PC-9 (cell line): ENCODE results near the gene COL23A1. TPM values are rescaled to one million over a fixed set of nuclear protein-coding genes. Genes with fewer than 3 reads are reported as not detected.

Experiments
- BruUV-seq: library from RNA; stranded (reverse); fragments of 400-500 nt; replicated peaks from 2 replicates; lab custom pipeline; 2021; lab: Mats Ljungman, UMichigan
- CTCF ChIA-PET: fragments of 300-600 bp; sonication (Branson Sonifier 250); formaldehyde crosslinking; loops from one replicate; lab custom pipeline; 2022; ENCODE audit warnings: antibody characterized with exemption; lab: Charles Lee
- POLR2A ChIA-PET: fragments of 300-600 bp; sonication (Branson Sonifier 250); formaldehyde crosslinking; loops from one replicate; lab custom pipeline; 2022; ENCODE audit warnings: antibody characterized with exemption; ENCODE audit not compliant: unreplicated experiment; lab: Charles Lee
- DNase-seq, 2 experiments: peaks; one replicate each; pipeline versions ENCODE4 v3.0.0 to v3.0.0-alpha.2; 2015 to 2022; ENCODE audit warnings: mixed read lengths in 1 of 2
- H2AFZ ChIP-seq: fragments of 200-600 bp; sonication (generic); 2 replicates; pipeline ENCODE4 v1.8.1; 2017; ENCODE audit warnings: antibody characterized with exemption
- H3F3A ChIP-seq: fragments of 200-600 bp; sonication (generic); 2 replicates; pipeline ENCODE4 v1.8.1; 2017; ENCODE audit warnings: antibody characterized with exemption, mild to moderate bottlenecking, low read depth; ENCODE audit not compliant: insufficient read depth
- H3K27ac ChIP-seq: fragments of 200-600 bp; sonication (generic); 2 replicates; pipeline ENCODE4 v1.6.1; 2016; ENCODE audit warnings: mixed run types
- H3K27me3 ChIP-seq: fragments of 200-600 bp; sonication (generic); 2 replicates; pipeline ENCODE4 v1.6.1; 2016; ENCODE audit warnings: low read depth, mixed run types; ENCODE audit not compliant: insufficient read depth
- H3K36me3 ChIP-seq: fragments of 200-600 bp; sonication (generic); 2 replicates; pipeline ENCODE4 v1.6.1; 2016; ENCODE audit warnings: low read depth, mixed run types
- H3K4me1 ChIP-seq: fragments of 200-600 bp; sonication (generic); replicated peaks from 2 replicates; pipeline ENCODE4 v1.6.1; 2016; ENCODE audit warnings: mixed run types; ENCODE audit not compliant: insufficient read depth
- H3K4me2 ChIP-seq: fragments of 200-600 bp; sonication (generic); 2 replicates; pipeline ENCODE4 v1.6.1; 2017; ENCODE audit warnings: mixed run types
- H3K4me3 ChIP-seq: fragments of 200-600 bp; sonication (generic); 2 replicates; pipeline ENCODE4 v1.6.1; 2016; ENCODE audit warnings: mixed run types
- H3K79me2 ChIP-seq: fragments of 200-600 bp; sonication (generic); 2 replicates; pipeline ENCODE4 v1.6.1; 2017; ENCODE audit warnings: low read depth, mixed run types
- H3K9me2 ChIP-seq: fragments of 200-600 bp; sonication (generic); 2 replicates; pipeline ENCODE4 v1.8.1; 2017; ENCODE audit warnings: mild to moderate bottlenecking; ENCODE audit not compliant: insufficient read depth
- H3K9me3 ChIP-seq: fragments of 200-600 bp; sonication (generic); 2 replicates; pipeline ENCODE4 v1.8.1; 2016; ENCODE audit warnings: low read depth; ENCODE audit not compliant: insufficient read depth
- H4K20me1 ChIP-seq: fragments of 200-600 bp; sonication (generic); 2 replicates; pipeline ENCODE4 v1.8.1; 2017; ENCODE audit not compliant: insufficient read depth
- EZH2 ChIP-seq: fragments of 200-600 bp; sonication (generic); IDR thresholded peaks from 2 replicates; pipeline ENCODE4 v1.8.0; 2017; ENCODE audit warnings: antibody characterized with exemption, low read depth
- intact Hi-C: fragments of 100-400 bp; cut with micrococcal nuclease; formaldehyde crosslinking; loops from one replicate; pipeline ENCODE4 v1.10.0; 2022; ENCODE audit not compliant: unreplicated experiment
- total RNA-seq: library from RNA; stranded (reverse); gene quantifications from 2 replicates; pipeline ENCODE4 v1.2.3, GENCODE V29; 2021
- TF ChIP-seq, protein P1 (sequence below): fragments of 200-600 bp; sonication (generic); conservative IDR thresholded peaks from 2 replicates; pipeline ENCODE4 v1.6.1; 2017; ENCODE audit warnings: mixed run types, antibody characterized with exemption, mild to moderate bottlenecking, moderate library complexity

COL23A1 gene
- total RNA-seq, 1 experiment from 2014 or later: not detected

GRCh38 chr5:178386336-178386931 is 203.8 kb downstream of the COL23A1 start:
- no peaks in the 10 kb centered on the region for H3K4me1 ChIP-seq
- ChIA-PET POLR2A (no interaction called here), CTCF (no interaction called here)
- no peaks in the 10 kb centered on the region for H3K9me2 ChIP-seq
- no TSS peak for BruUV-seq
- H4K20me1 ChIP-seq: no peaks in the 10 kb centered on the region
- H3K79me2 ChIP-seq: no peaks in the 10 kb centered on the region
- TF ChIP-seq, protein P1, sequence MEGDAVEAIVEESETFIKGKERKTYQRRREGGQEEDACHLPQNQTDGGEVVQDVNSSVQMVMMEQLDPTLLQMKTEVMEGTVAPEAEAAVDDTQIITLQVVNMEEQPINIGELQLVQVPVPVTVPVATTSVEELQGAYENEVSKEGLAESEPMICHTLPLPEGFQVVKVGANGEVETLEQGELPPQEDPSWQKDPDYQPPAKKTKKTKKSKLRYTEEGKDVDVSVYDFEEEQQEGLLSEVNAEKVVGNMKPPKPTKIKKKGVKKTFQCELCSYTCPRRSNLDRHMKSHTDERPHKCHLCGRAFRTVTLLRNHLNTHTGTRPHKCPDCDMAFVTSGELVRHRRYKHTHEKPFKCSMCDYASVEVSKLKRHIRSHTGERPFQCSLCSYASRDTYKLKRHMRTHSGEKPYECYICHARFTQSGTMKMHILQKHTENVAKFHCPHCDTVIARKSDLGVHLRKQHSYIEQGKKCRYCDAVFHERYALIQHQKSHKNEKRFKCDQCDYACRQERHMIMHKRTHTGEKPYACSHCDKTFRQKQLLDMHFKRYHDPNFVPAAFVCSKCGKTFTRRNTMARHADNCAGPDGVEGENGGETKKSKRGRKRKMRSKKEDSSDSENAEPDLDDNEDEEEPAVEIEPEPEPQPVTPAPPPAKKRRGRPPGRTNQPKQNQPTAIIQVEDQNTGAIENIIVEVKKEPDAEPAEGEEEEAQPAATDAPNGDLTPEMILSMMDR: no peak
- TF ChIP-seq EZH2: peak; percentile 72; the same call in 1 of the 2 replicates
- no peak overlapping the region for H3K4me3 ChIP-seq
- H3K9me3 ChIP-seq: no peaks in the 10 kb centered on the region
- no peak for DNase-seq
- H3K27me3 ChIP-seq: peaks cover 100% of the 10 kb centered on the region
- H3K27ac ChIP-seq: no peak overlapping the region
- no peak overlapping the region for H3K4me2 ChIP-seq
- intact Hi-C loops: no loop called here
- H2AFZ ChIP-seq: no peak overlapping the region
- no peaks in the 10 kb centered on the region for H3F3A ChIP-seq
- H3K36me3 ChIP-seq: no peaks in the 10 kb centered on the region

DNA sequence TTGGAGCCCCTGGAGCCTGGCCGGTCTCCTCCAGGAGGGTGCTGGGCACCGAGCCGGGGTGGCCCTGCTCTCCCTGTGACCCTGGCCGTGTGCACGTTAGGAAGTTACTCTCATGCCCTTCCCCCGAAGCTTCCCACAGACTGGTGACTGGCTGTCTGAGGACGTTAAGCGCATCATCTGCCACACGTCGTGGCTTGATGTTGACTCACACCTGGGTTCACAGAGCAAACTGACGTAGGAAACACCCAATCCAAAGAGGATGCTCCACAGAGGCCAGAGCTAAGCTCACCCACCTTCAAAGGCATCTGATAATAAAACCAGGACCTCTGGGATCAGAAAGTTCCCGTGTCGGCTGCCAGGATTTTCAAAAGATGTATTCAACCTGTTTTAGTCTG is 204.7 kb downstream of the COL23A1 start:
- no peaks in the 10 kb centered on the region for H3K4me1 ChIP-seq
- no peak for DNase-seq
- no peaks in the 10 kb centered on the region for H3K36me3 ChIP-seq
- no peaks in the 10 kb centered on the region for H4K20me1 ChIP-seq
- BruUV-seq: no TSS peak
- H3K9me3 ChIP-seq: no peaks in the 10 kb centered on the region
- TF ChIP-seq, protein P1: no peak
- no peak for TF ChIP-seq EZH2
- no peaks in the 10 kb centered on the region for H3F3A ChIP-seq
- H2AFZ ChIP-seq: no peak overlapping the region
- no peaks in the 10 kb centered on the region for H3K9me2 ChIP-seq
- H3K27ac ChIP-seq: no peak overlapping the region
- CTCF ChIA-PET: no interaction called here
- intact Hi-C loops: no loop called here
- POLR2A ChIA-PET: no interaction called here
- H3K27me3 ChIP-seq: peaks cover 100% of the 10 kb centered on the region
- H3K4me3 ChIP-seq: no peak overlapping the region
- H3K4me2 ChIP-seq: no peak overlapping the region
- H3K79me2 ChIP-seq: no peaks in the 10 kb centered on the region

- no peaks in the 10 kb centered on the region for H3K4me1 ChIP-seq
- no peaks in the 10 kb centered on the region for H3K36me3 ChIP-seq
- intact Hi-C loops: no loop called here
- no peaks in the 10 kb centered on the region for H3K9me3 ChIP-seq
- DNase-seq: no peak
- peaks cover 100% of the 10 kb centered on the region for H3K27me3 ChIP-seq
- H3K4me2 ChIP-seq: no peak overlapping the region
- no peaks in the 10 kb centered on the region for H3F3A ChIP-seq
- no peak overlapping the region for H3K27ac ChIP-seq
- no peaks in the 10 kb centered on the region for H4K20me1 ChIP-seq
- ChIA-PET CTCF (no interaction called here), POLR2A (no interaction called here)
- no peak for TF ChIP-seq EZH2
- TF ChIP-seq, protein P1: no peak
- BruUV-seq: no TSS peak
- H3K79me2 ChIP-seq: no peaks in the 10 kb centered on the region
- H2AFZ ChIP-seq: no peak overlapping the region
- H3K4me3 ChIP-seq: no peak overlapping the region
- H3K9me2 ChIP-seq: no peaks in the 10 kb centered on the region
These were observed 205.2 kb downstream of the COL23A1 start for GRCh38 chr5:178384816-178385495.
